SK-MEL-5 (cell line): ENCODE measurements around the gene HAUS6. TPM values are rescaled to one million over a fixed set of nuclear protein-coding genes. Genes with fewer than 3 reads are reported as not detected.
"Not testable (repeated sequence)": the region's sequence is repeated elsewhere in the genome, so short reads cannot be mapped to it uniquely, and the experiment has no call there.

Experiments used
- DNase-seq: peaks from one replicate; pipeline ENCODE4 v3.0.0-alpha.2; 2016; ENCODE audit warnings: low read depth, low spot score
- in situ Hi-C: cut with HindIII; loops from 2 replicates; pipeline ENCODE4 v1.10.0; 2016; ENCODE audit warnings: low sequenced_read_pairs, high pct_unique_total_duplicates, low pct_unique_long_range_greater_than_20kb
- polyA plus RNA-seq, 2 experiments: library from polyadenylated mRNA; depleted of rRNA; stranded (reverse); fragments of >200 nt; gene quantifications; 2 replicates each; pipeline ENCODE4 v1.2.3, GENCODE V29; 2015
- total RNA-seq: library from RNA; depleted of rRNA; stranded (reverse); fragments of >200 nt; shearing (Covaris generic); gene quantifications from 2 replicates; pipeline ENCODE4 v1.2.3, GENCODE V29; 2014; rRNA removed

Gene HAUS6
- total RNA-seq: 40.0 and 40.9 TPM in 2 replicates
- 19.1 and 26.0 TPM in 2 replicates for polyA plus RNA-seq (2015; cell fraction: cytosol; rRNA removed)
- polyA plus RNA-seq (2015; cell fraction: nucleus; rRNA removed): 45.7 and 49.0 TPM in 2 replicates

- in situ Hi-C loops: no loop called here
- peak; percentile 95 for DNase-seq
Observed at GRCh38 chr9:19102631-19103345, at the start of gene HAUS6. Gene HAUS6 (minus strand): TSS chr9:19102904. CDS start chr9:19102651, 253 bp downstream.

GRCh38 chr9:19152160-19152498 is 49.4 kb upstream of the HAUS6 start:
- in situ Hi-C loops, DNase-seq: not testable (repeated sequence)

GRCh38 chr9:19151425-19152159 is 48.9 kb upstream of the HAUS6 start:
- in situ Hi-C loops: no loop called here
- DNase-seq: no peak

- DNase-seq: peak; percentile 18
- in situ Hi-C loops: no loop called here
Observed at GRCh38 chr9:19149230-19149629, 46.5 kb upstream of the HAUS6 start.

GRCh38 chr9:19148187-19148586 is 45.5 kb upstream of the HAUS6 start:
- peak; percentile 26 for DNase-seq
- in situ Hi-C loops: no loop called here

- in situ Hi-C loops: no loop called here
Observed at GRCh38 chr9:19146441-19147024, 43.8 kb upstream of the HAUS6 start.

GRCh38 chr9:19145881-19146280 is 43.2 kb upstream of the HAUS6 start:
- no peak for DNase-seq
- in situ Hi-C loops: no loop called here

More at GRCh38 chr9:19146441-19147024, 43.8 kb upstream of the HAUS6 start:
- no peak for DNase-seq

- in situ Hi-C loops: no loop called here
- DNase-seq: no peak
Observed at GRCh38 chr9:19140259-19140658, 37.6 kb upstream of the HAUS6 start.

- in situ Hi-C loops: no loop called here
- DNase-seq: no peak
Observed at GRCh38 chr9:19138084-19138483, 35.4 kb upstream of the HAUS6 start.

GRCh38 chr9:19137282-19137681 is 34.6 kb upstream of the HAUS6 start:
- DNase-seq: no peak
- in situ Hi-C loops: no loop called here

GRCh38 chr9:19136129-19136528 is 33.4 kb upstream of the HAUS6 start:
- DNase-seq: peak; percentile 42
- in situ Hi-C loops: no loop called here

GRCh38 chr9:19133549-19134345 is 31.0 kb upstream of the HAUS6 start:
- in situ Hi-C loops: no loop called here
- no peak for DNase-seq

GRCh38 chr9:19130436-19130835 is 27.7 kb upstream of the HAUS6 start:
- DNase-seq: no peak
- in situ Hi-C loops: no loop called here

GRCh38 chr9:19127871-19128500 is 25.3 kb upstream of the HAUS6 start:
- peak; percentile 11 for DNase-seq
- in situ Hi-C loops: no loop called here

- in situ Hi-C loops: no loop called here
- DNase-seq: no peak
Observed at GRCh38 chr9:19124430-19124793, 21.7 kb upstream of the HAUS6 start.

- no peak for DNase-seq
- in situ Hi-C loops: no loop called here
Observed at GRCh38 chr9:19122490-19123042, 19.9 kb upstream of the HAUS6 start.

- in situ Hi-C loops: no loop called here
- no peak for DNase-seq
Observed at GRCh38 chr9:19120877-19121276, 18.2 kb upstream of the HAUS6 start.
